Muscle layer of duodenum (tissue), 2 donors: ENCODE measurements around the gene CDK14.

Experiments
- H3K27ac ChIP-seq: one replicate; pipeline ENCODE4 v1.7.0; 2013; ENCODE audit warnings: mild to moderate bottlenecking, low read length
- H3K27me3 ChIP-seq: one replicate; pipeline ENCODE4 v1.7.0; 2013; ENCODE audit warnings: low read depth, mild to moderate bottlenecking, control low read depth, low read length
- H3K36me3 ChIP-seq, 2 donors: one replicate each; pipeline ENCODE4 v1.7.0; 2013; ENCODE audit warnings: low read length in 2 of 2, control low read depth in 1 of 2, mild to moderate bottlenecking in 1 of 2; ENCODE audit not compliant: insufficient read depth in 2 of 2, control insufficient read depth in 1 of 2
- H3K4me1 ChIP-seq, 2 donors: one replicate each; pipeline ENCODE4 v1.7.0; 2013; ENCODE audit warnings: low read length in 2 of 2, mild to moderate bottlenecking in 2 of 2, control low read depth in 1 of 2, moderate library complexity in 1 of 2; ENCODE audit not compliant: insufficient read depth in 2 of 2, control insufficient read depth in 1 of 2
- H3K4me3 ChIP-seq, 2 donors: one replicate each; pipeline ENCODE4 v1.7.0; 2013; ENCODE audit warnings: low read length in 2 of 2, low read depth in 1 of 2, mild to moderate bottlenecking in 1 of 2
- H3K9me3 ChIP-seq, 2 donors: one replicate each; pipeline ENCODE4 v1.7.0; 2013; ENCODE audit warnings: low read length in 2 of 2, control low read depth in 1 of 2, mild to moderate bottlenecking in 1 of 2; ENCODE audit not compliant: control insufficient read depth in 1 of 2
- donor health status: healthy.

CDK14 gene

DNA sequence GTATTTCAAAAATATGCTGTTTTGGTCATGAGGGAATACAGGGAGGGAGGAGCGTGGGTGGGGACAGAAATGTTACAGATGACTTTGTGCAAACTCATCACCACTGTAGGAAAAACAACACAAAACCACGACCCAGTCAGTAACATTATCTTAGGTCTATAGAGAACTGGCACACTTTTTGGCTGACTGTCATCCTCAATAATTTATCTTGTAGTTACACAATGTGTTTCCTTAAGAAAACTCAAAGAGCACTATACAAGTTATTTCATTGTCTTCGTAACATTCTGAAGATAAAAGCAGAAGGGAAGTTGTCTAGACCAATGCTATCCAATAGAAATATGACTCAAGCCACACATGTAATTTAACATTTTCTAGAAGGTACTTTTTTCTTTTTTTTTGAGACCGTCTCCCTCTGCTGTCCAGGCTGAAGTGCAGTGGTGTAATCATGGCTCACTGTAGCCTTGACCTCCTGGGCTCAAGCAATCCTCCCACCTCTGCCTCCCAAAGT, 16.9 kb upstream of the CDK14 start:
- no peak overlapping the region for H3K4me3 ChIP-seq
- no peaks in the 10 kb centered on the region for H3K9me3 ChIP-seq
- H3K27ac ChIP-seq, result no peak overlapping the region
- no peaks in the 10 kb centered on the region for H3K36me3 ChIP-seq
- no peaks in the 10 kb centered on the region for H3K4me1 ChIP-seq
- no peaks in the 10 kb centered on the region for H3K27me3 ChIP-seq

DNA sequence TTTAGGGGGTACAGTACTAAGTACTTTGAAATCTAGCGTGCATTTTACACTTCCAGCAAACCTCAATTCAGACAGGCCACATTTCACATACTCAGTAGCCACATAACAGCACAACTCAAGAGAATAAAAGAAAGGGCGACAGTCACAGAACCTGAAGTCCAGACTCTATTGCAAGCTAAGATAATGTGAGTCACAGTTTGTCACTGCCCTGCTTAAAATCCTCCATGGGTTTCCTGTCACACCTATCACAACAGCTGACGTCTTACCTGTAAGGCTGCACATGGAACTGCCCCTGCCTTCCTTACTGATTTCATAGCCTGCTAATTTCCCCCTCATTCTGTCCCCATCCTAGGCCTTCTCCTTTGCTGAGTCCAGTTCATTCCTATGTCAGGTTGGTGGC, 16.1 kb upstream of the CDK14 start:
- Histone ChIP-seq H3K27me3 (no peaks in the 10 kb centered on the region), H3K36me3 (no peaks in the 10 kb centered on the region), H3K27ac (no peak overlapping the region), H3K9me3 (no peaks in the 10 kb centered on the region), H3K4me1 (no peaks in the 10 kb centered on the region), H3K4me3 (no peak overlapping the region)

DNA sequence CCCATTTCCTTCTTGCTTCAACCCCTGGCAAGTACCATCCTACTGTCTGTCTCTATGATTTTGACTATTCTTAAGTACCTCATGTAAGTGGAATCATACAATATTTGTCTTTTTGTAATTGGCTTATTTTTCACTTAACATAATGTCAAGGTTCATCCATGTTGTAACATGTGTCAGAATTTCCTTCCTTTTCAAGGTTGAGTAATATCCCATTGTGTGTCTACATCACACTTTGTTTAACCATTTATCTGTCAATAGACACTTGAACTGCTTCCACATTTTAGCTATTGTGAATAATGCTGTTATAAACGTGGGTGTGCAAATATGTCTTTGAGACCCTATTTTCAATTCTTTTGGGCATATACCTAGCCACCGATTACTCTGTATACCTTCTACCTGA, 14.0 kb upstream of the CDK14 start:
- Histone ChIP-seq H3K27ac (no peak overlapping the region), H3K4me3 (no peak overlapping the region), H3K27me3 (no peaks in the 10 kb centered on the region), H3K4me1 (no peaks in the 10 kb centered on the region), H3K36me3 (no peaks in the 10 kb centered on the region), H3K9me3 (no peaks in the 10 kb centered on the region)

DNA sequence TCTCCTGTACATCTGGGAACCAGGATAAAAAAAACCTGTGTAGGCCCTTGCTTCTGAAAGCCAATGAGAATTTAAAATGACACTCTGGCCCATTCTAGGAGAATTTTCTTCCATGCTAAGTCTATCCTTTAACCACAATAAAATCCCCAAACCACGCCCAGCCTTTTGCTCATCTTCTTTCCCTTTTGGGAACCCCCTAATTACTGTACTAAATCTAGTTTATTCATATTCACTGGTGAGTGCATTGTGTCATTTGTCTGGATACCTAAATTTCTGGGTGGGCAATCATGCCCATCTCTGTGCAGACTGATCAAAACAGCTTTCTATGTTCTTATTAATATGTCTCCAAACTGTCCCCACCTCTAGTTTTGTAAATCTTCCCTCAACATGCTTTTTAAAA, 11.7 kb upstream of the CDK14 start:
- H3K4me1 ChIP-seq, result no peaks in the 10 kb centered on the region
- H3K27me3 ChIP-seq, result no peaks in the 10 kb centered on the region
- no peaks in the 10 kb centered on the region for H3K36me3 ChIP-seq
- no peak overlapping the region for H3K4me3 ChIP-seq
- H3K27ac ChIP-seq, result no peak overlapping the region
- no peaks in the 10 kb centered on the region for H3K9me3 ChIP-seq

DNA sequence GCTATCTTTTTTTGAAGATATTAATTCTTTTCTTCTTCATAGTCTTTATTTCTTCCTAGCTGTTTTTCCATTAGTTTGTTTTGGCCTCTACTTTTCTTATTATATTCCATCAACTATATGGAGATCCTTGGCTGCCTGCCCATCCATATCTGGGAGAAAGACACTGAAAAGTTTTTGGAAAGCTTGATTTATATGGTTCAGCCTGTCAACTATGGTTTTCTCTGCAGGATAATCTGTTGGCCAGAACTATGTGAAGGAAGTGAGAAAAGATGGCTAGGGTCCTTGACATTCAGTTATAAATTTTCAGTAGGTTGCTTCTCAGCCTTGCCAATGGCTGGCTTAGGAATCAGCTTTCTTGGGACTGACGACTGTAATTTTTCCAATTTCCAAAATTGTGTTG, 10.0 kb upstream of the CDK14 start:
- Histone ChIP-seq H3K4me3 (no peak overlapping the region), H3K36me3 (no peaks in the 10 kb centered on the region), H3K4me1 (no peaks in the 10 kb centered on the region), H3K9me3 (no peaks in the 10 kb centered on the region), H3K27ac (no peak overlapping the region), H3K27me3 (no peaks in the 10 kb centered on the region)

DNA sequence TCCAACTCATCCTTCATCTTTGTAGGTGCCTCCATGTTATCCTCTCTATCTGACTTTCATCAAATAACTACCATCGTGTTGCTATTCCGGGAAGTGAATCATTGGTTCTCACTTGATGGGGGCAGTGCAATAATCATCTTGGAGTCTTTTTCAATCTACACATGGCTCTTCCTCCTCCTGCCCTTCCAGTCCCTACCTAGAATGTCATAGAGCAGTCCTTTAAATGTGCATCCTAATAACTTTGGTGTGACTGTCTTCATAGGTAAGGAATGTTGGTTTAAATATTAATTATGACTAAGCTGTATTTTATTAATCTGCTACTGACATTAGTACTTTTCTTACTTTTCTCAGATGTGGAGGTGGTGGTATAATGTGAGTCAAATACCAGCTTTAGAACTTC, 8.4 kb upstream of the CDK14 start:
- H3K27me3 ChIP-seq, result no peaks in the 10 kb centered on the region
- no peak overlapping the region for H3K4me3 ChIP-seq
- H3K36me3 ChIP-seq, result no peaks in the 10 kb centered on the region
- no peaks in the 10 kb centered on the region for H3K9me3 ChIP-seq
- H3K4me1 ChIP-seq, result no peaks in the 10 kb centered on the region
- no peak overlapping the region for H3K27ac ChIP-seq

DNA sequence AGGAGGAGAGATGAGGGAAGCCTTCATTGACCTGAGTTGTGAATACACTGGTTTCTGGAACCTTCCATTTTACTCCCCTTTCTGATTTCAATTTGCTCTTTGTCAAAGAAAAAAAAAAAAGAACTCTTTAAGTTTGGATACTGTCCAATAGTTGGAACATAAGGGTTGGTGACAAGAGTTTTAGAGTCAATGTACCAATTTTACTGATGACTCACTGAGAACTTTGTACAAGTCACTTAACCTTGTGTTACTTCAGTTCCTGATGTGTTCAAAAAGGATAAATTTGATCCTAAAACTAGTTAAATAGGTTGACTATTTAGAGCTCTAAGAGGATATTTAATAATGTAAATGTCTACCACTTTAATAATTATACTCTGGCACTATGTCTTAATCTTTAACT, 4.1 kb upstream of the CDK14 start:
- Histone ChIP-seq H3K27me3 (no peaks in the 10 kb centered on the region), H3K4me1 (no peaks in the 10 kb centered on the region), H3K27ac (no peak overlapping the region), H3K9me3 (no peaks in the 10 kb centered on the region), H3K36me3 (no peaks in the 10 kb centered on the region), H3K4me3 (no peak overlapping the region)

DNA sequence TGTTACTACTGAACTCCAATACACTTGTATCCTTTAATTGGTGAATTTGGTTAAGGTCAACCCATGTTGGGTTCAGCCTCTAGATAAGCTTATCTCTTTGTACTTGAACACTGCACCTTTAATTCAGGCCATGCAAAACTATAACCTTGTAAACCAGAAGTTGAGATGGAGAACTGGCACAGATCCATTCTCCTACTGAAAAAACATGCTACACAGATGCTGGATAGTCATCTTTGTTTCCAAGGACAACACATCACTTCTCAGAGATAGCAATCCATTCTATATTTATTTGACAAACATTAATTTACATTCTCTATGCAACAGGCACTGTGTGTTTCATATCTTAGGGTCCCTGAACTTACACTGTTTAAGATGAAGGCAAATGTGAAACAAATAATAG, 2.9 kb upstream of the CDK14 start:
- Histone ChIP-seq H3K9me3 (no peaks in the 10 kb centered on the region), H3K27me3 (no peaks in the 10 kb centered on the region), H3K4me3 (no peak overlapping the region), H3K36me3 (no peaks in the 10 kb centered on the region), H3K27ac (no peak overlapping the region), H3K4me1 (peaks cover 0 to 3% of the 10 kb centered on the region in 2 donors)

DNA sequence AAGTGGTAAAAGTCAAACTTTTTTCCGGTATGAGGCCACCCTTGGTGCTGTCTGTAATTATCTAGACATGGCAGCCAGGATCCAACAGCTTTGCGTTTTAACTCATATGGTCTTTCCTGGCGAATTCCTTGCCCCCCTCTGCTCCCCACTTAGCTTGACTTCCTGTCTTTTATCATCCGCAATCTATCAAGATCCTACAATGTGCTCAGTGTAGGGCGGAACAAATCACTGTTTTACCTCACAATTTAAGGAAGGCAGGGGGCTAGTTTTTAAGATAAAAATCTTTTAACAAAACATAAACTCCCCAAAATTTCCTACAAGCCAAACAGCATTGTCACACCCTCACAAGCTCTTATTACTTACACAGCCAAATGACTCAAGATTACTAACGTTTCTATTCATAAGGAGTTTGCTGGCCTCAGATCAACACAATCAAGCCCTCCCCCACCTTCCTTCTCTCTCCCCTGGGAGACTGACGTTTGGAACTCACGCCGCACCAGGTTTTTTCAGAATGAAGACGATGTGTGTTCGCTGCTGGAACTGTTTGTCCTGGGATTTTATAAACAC, 1.3 kb upstream of the CDK14 start:
- H3K27ac ChIP-seq, result no peak overlapping the region
- H3K4me1 ChIP-seq, result peaks cover 0 to 5% of the 10 kb centered on the region in 2 donors
- no peaks in the 10 kb centered on the region for H3K9me3 ChIP-seq
- no peaks in the 10 kb centered on the region for H3K36me3 ChIP-seq
- H3K4me3 ChIP-seq, result peak overlapping the region; percentile 58 to 74
- H3K27me3 ChIP-seq, result no peaks in the 10 kb centered on the region

DNA sequence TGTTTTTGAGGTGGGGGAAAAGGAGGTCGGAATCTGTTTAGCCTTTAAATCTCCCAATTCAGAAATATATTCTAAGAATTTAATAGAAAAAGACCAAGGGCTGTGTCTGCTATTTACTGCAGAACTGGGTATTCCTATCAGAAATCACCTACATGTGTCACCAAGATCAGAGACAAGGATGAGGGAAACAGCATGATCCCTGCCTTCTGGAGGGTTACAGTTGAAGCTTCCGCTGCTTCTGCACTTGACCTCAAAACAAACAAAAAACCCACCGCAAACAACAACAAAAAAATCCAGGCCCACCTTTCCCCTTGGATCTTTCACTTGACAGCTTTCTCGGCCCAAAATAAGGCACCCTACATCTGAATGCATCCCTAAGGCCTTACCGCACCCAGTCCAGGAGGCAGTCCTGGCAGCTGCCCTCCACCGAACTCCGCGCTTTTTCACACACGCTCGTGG, 750 bp upstream of the CDK14 start:
- H3K4me3 ChIP-seq, result peak overlapping the region; percentile 58 to 74
- no peaks in the 10 kb centered on the region for H3K27me3 ChIP-seq
- peak overlapping the region; percentile 40 for H3K27ac ChIP-seq
- no peaks in the 10 kb centered on the region for H3K36me3 ChIP-seq
- peaks cover 0 to 5% of the 10 kb centered on the region in 2 donors for H3K4me1 ChIP-seq
- no peaks in the 10 kb centered on the region for H3K9me3 ChIP-seq

DNA sequence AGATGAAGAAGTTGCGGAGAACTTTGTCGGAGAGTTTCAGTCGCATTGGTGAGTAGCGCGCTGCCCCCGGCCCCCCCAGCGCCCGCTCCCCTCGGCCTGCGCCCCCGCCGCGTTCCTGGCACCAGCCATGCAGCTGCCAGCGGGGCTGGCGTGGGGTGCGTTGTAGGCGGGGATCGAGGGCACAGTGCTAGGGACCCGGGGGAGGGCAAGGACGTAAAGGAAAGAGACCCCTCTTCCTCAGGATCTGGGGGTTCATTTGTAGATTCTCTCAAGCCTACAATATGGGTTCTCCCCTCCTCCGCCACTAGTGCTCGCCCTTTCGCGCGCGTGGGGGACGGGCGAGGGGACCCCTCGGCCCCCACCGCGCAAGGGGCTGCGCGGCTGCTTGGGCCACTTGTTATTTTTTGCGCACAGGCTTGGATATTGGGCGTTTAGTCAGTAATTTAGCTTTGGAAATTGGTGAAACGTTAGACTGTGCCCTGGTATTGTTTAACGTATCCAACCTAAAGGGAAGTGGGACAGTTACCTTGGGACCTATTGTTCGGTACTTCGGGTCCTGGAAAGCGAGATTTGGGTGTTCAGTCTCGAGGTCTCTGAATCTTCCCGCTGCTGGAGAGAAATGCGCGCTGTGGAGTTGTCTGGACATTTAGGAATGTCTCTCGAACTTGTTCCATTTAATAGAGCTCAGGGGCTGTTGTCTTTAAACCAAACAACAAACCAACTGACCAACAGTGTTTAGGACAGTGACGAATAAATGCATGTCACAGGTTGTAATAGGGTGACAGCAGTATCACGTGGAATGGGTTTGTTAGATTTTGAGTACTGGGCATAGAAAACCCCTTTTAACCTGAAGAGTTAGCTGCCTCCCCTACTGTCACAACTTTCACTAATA, 796 bp downstream of the CDK14 start:
- Histone ChIP-seq H3K36me3 (no peaks in the 10 kb centered on the region), H3K27me3 (no peaks in the 10 kb centered on the region), H3K4me1 (peaks cover 0 to 5% of the 10 kb centered on the region in 2 donors), H3K9me3 (no peaks in the 10 kb centered on the region), H3K4me3 (peak overlapping the region; percentile 74 to 92), H3K27ac (peak overlapping the region; percentile 61)
